NB4 (cell line): ENCODE data around the gene INKA1.

Experiments
- CTCF ChIP-seq: IDR thresholded peaks from one replicate; pipeline ENCODE4 v1.5.1; 2012; ENCODE audit warnings: low read depth, low read length
- POLR2A ChIP-seq: IDR thresholded peaks from 2 replicates; pipeline ENCODE4 v1.6.1; 2011; ENCODE audit warnings: mild to moderate bottlenecking; ENCODE audit not compliant: insufficient read length; ENCODE audit errors: extremely low read depth

GRCh38 chr3:49781415-49782199, 21.5 kb upstream of the INKA1 start:
- no peak for TF ChIP-seq CTCF
- TF ChIP-seq POLR2A: no peak
